LoVo (cell line): Measurements from ENCODE around the gene MTA1.
A peak's percentile ranks its signal among the peaks of the same experiment; 100 is the strongest.

Source experiments
- DNase-seq: peaks from one replicate; pipeline ENCODE4 v3.0.0-alpha.2; 2016; ENCODE audit warnings: low spot score

Gene MTA1

DNA sequence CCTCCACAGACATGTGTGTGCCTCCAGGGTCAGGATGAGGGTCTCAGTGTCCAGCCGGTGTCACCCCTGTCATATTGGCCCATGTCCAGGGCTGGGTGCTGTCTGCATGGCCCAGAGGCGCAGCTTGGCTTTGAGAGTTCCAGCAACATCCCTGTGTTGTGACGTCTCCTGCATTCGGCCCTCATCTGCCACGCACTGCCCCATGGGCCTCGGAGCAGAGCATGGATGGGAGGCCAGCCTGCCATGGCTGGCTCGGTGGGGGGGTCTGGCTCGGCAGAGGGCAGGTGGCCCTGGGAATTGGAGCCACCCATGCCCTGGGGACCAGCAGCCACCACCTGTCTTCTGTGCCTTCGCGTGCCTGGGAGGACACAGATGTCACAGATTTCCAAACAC, 32.1 kb upstream of the MTA1 start:
- no peak for DNase-seq

DNA sequence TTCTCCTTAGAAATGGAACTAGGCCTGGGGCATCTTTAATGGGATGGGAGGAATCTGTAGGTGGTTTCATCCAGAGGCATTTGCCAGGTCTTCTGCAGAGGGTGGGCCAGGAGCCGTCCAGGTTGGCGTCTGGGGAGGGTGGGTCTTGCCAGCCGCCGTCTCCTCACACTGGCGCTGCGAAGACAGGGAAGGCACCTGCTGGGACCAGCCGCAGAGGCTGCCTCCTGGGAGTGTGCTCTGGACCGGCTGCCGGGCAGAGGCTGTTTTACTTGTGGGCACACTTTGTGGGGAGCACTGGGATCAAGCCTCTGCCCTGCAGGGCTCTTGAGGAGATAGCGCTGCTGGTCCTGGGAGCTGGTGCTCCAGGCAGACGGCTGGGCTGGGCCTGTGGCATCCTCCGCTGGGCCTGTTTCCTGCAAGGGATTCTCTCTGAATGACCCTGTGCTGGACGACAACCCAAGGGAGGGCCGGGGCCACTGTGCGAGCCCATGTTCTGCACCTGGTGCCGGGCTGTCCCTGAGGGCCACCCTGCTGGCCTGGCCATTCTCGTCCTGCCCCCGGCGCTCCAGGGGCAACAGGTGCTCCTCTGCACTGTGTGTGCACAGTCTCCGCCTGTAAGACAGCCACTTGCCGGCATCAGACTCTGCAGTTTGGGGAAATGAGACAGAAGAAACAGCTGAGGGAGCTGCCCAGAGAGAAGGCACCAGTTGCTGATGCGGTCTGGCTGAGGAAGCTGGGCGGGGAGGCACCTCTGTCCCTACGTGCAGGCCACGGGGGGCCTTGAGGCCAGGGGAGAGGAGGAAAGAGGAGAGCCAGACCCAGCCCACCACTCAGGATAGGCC, 31.3 kb upstream of the MTA1 start:
- DNase-seq: no peak

DNA sequence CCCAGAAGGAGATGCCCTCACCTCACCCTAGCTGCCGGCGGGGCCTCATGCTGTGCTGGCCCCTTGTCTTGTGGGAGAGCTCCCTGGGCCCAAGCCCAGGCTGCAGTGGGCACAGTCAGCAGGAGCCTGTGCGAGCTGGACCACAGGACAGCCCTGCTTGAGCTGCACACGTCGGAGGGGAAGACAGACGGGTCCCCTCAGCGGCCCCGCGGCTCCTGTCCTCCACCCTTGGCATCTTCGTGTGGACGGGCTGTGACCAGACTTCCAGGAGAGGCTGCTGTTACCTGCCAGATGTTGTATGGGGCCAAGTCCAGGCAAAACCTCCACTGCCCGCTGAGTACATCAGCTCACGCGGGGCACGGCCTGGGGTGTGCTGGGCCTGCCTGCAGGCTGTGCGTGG, 30.7 kb upstream of the MTA1 start:
- DNase-seq: no peak

GRCh38 chr14:105389534-105389933, 30.1 kb upstream of the MTA1 start:
- no peak for DNase-seq

GRCh38 chr14:105389976-105390848, 29.4 kb upstream of the MTA1 start:
- no peak for DNase-seq

DNA sequence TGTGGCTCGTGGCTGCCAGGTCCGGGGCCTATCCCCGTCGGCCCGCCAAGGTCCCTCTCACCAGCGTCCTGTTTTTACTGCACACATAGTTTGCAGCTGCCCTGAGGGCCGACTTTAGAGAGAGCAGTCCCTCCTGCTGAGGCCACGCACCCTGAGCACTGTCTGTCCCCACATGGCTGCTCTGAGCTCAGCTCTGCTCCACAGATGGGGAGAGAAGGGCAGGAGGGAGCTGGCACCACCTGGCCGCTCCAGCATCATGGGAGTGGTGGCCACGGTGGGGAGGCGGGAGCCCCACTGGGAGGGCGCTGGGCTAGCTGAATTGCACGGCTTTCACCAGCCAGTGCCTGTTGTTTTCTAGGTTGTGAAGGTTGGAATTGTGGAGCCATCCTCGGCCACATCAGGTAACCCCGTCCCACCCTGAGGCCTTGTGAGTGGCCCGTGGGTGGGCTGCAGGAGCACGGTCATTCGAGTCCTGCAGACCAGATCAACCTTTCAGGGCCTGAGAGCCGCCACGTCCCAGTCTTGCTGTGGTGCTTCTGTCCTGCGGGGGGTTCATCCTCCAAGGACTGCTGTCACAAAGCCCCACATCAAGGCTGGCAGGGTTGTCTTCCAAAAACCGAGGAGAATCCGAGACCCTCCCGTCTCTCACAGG, 28.7 kb upstream of the MTA1 start:
- DNase-seq: no peak

DNA sequence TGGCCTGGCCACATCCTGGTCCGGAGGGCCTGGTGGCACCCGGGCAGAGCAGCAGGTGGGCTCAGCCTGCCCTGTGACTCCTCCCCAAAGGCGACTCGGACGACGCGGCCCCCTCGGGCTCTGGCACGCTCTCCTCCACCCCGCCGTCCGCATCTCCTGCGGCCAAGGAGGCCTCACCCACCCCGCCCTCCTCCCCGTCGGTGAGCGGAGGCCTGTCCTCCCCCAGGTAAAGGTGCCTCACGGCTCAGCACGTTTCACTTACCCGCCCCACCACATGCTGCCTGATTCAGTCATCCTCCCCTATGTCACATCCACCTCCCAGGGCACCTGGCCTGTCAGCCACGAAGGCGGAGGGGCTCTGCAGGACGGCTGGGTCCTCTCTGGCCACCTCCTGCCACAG, 28.1 kb upstream of the MTA1 start:
- DNase-seq: no peak

DNA sequence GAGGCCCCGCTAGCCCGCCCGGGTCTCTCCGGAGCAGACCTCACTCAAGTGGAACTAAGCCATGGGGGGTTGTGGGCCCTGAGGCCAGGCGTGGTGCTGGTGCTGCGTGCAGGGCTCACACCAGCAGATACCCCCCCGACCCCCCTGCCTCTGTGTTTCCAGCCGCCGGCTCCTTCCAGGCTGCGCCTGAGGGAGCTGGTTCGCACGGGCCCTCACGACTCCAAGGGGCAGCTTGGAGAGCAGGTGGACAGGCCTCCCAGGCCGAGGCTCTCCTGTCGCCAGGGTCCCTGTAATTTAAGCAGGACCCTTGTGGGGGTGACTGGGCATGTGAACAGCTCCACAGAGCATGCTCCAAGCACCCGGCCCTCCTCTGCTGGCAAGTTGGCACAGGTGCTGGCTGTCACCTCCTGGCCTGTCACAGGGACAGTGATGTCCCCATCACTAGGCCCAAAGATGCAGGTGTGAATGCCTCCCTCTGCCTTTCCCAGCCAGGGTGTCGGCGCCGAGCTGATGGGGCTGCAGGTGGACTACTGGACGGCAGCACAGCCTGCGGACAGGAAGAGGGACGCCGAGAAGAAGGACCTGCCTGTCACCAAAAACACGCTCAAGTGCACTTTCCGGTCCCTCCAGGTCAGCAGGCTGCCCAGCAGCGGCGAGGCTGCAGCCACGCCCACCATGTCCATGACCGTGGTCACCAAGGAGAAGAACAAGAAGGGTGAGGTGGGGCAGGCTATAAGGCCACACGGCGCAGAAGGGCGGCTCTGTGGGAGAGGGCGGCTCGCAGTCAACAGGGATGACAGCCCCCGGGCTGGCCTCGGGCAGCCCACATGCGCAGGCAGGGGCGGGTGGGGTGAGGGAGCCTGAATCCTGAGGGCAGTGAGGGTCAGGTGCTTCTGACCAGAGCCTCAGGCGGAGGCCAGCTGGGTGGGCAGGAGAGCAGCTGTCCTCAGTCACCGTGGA, 27.2 kb upstream of the MTA1 start:
- no peak for DNase-seq

DNA sequence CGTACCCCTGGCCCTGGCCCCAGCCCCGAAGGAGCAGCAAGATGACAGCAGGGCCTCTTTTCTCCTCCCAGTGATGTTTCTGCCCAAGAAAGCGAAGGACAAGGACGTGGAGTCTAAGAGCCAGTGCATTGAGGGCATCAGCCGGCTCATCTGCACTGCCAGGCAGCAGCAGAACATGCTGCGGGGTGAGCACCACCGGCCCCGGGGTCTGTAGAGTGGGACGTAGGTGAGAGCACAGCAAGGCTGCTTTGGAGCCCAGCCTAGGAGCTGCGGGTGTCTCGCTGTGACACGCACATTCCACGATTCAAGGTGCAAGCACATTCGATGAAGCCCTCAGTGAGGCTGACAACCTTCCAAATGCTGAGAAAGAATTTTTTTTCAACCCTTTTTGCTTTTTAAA, 26.5 kb upstream of the MTA1 start:
- no peak for DNase-seq

DNA sequence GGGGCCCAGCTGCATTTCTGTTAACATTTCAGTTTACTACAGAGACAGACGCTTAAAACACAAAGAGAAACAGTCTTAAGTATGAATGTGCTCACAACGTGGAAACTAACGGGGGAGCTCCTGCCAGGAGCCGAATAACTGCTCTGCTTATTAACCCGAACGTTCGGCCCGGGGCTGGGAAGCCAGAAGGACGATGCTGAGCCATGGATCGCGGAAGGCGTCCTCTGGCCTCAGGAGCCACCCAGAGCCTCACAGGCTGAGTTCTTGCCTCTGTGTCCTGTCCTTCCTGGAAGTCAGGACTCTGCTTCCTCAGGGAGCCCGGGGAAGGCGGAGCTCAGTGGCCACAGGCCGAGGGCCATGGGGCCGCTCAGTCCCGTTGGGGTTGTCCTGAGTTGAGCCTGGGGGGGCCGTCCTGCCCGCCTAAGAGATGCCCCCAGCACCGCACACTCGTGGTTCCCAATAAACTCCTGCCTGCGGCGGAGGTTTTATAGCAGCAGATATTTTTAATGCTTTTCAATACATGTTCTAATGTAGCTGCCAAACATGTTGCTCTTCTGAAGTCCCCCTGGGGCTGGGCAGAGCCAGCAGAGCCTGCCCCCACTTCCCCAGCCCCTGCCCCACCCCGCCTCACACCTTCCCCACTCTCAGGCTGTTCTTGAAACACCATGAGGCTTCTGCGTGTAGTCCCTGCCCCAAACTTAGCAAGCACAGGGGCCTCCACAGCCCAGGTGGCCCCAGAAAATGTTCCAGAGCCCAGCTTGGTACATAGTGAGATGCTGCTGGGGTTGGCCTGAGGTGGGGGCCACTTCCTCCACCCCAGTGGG, 24.7 kb upstream of the MTA1 start:
- DNase-seq: no peak

DNA sequence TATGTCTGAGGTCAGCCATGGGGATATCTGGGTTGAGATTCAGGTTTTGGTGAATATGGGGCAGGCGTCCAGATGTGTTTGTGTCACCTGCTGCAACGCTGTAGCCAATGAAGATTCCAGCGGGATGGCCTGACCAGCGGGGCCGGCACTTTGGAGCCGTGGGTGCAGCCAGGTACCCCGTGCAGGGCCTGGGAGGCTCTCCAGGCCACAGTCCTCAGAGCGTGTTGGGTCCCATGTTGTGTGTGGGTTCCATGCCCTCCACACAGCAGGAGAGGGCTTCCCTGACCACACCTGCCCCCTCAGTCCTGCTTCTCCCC, 24.1 kb upstream of the MTA1 start:
- no peak for DNase-seq

GRCh38 chr14:105397350-105397931, 22.2 kb upstream of the MTA1 start:
- DNase-seq: no peak

GRCh38 chr14:105398044-105398725, 21.4 kb upstream of the MTA1 start, which contains the start of gene TEX22:
TEX22 (plus strand) TSS chr14:105398538; CDS start chr14:105399341, 803 bp downstream.
- DNase-seq: peak; percentile 79

DNA sequence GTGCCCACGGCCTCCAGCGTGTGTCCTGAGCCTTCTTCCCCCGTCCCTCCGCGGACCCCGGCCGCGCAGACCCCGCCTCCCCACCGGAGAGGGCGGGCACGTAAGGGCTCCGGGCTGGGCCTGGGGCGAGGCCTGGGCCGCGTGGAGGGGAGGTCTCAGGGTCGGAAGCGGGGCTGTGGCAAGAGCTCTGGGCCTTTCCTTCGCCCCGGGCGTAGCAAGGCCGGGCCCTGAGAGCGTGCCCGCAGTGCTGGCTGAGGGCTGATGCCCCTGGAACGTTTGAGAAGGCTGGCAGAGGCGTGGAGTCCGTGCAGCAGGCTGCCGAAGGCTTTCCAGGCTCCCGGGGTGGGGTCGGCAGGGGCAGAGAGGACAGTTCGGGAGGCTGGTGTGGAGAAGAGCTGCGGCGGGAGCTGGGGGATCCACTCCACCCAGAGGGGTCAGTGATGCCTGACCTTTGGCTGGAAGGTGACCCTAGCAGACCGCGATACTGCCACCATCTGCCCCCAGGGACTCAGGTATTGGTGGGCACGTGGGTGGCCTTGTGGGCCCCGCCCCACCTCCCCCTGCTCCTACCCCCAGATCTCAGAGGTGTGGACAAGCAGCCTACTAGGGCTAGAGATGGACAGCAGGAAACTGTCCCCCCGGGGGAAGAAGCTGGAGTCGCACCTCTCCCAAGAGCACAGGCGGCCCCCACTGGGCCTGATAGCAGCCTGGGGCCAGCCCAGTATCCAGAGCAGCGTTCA, 20.7 kb upstream of the MTA1 start:
- DNase-seq: no peak

DNA sequence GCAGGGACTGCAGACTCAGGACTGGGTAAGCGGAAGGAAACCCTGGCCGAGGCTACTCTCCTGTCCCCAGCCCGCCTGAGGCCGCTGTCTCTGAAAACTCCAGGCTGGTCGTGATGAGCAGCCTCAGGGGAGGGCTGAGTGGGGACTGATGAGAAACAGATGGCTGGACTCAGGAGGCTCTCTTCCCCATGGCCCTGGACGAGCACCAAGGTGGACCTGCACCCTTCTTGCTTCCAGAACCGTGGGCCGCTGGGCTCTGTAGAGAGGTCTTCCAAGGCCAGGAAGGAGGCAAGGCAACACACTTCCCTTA, 20.2 kb upstream of the MTA1 start:
- DNase-seq: no peak

DNA sequence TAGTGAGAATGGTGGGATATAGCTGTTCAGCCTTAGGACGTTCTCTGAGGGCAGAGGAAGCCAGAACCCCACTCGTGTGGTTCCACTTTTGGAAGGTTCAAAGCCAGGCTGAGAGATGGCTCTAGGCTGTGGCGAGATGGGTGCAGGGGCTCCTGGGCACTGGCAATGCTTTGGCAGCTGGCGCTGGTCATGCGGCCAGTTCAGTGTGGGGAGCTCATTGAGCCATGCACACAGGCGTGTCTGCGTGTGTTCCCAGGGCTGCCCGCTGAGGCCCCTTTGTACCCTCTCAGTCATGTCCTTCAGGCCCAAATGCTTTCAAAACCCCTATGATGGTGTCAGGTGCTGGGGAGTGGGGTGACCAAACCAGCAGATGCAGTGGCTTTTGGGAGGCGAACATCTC, 19.6 kb upstream of the MTA1 start:
- DNase-seq: no peak

GRCh38 chr14:105401699-105402098, 17.9 kb upstream of the MTA1 start:
- no peak for DNase-seq

DNA sequence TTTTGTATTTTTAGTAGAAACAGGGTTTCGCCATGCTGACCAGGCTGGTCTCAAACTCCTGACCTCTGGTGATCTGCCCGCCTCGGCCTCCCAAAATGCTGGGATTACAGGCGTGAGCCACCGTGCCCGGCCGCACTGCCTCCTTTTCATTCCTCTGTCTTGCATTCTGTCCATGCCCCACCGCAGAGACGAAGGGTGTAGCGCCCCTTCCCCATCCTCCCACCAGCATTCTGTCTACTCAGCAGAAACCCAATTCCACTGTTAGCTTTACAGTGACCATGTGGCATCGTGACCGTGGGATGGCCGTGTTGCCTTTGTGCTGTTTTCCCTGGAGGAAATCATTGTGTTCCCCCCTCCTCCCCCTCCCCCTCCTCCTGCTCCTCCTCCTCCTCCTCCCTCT, 11.0 kb upstream of the MTA1 start:
- no peak for DNase-seq

GRCh38 chr14:105409364-105409763, 10.3 kb upstream of the MTA1 start:
- no peak for DNase-seq
